Measurements from ENCODE around the gene HNRNPC. TPM values are rescaled to one million over a fixed set of nuclear protein-coding genes. Genes with fewer than 3 reads are reported as not detected.

HNRNPC gene
- total and polyA plus RNA-seq, 10 of the 15 experiments (the other 5 are each of a cell fraction or from before 2014, with no cell fraction given): 679 to 1,492 (median 1,262) TPM

- Histone ChIP-seq H3K27me3 (replicated peaks in 1 of 2; ENCODE audit: control insufficient read depth in 2 of 2, insufficient read depth in 2 of 2, low read length in 1 of 2) (no peaks in the 10 kb centered on the region), H3K36me3 (ENCODE audit: control insufficient read depth in 2 of 2, insufficient read depth in 2 of 2, low read length in 1 of 2) (no peaks in the 10 kb centered on the region), H2AFZ (ENCODE audit: control insufficient read depth, low read depth, low read length) (peak overlapping the region; percentile 29), H4K20me1 (ENCODE audit: control insufficient read depth, insufficient read depth) (no peaks in the 10 kb centered on the region), H3K9me3 (replicated peaks; ENCODE audit: control insufficient read depth, insufficient read depth, low read length) (no peaks in the 10 kb centered on the region), H3K4me2 (ENCODE audit: control insufficient read depth, insufficient read depth) (peak overlapping the region; percentile 76), H3K9ac (ENCODE audit: control insufficient read depth, insufficient read depth, low read length) (no peak overlapping the region), H3K79me2 (ENCODE audit: control insufficient read depth, insufficient read depth, low read length) (no peaks in the 10 kb centered on the region), H3K4me3 (peak overlapping the region; percentile 62), H3K4me1 (ENCODE audit: control insufficient read depth, insufficient read depth, low read length) (peaks cover 4% of the 10 kb centered on the region; the same call in 1 of the 2 replicates), H3K27ac (ENCODE audit: control insufficient read depth, insufficient read depth) (no peak overlapping the region)
- in situ Hi-C loops (cut with MboI): no loop called here
- no TSS peak for BruUV-seq (replicated peaks)
- ATAC-seq (peak; percentile 99), DNase-seq (ENCODE audit: low read depth, low spot score) (no peak), FAIRE-seq (no peak)
- ChIA-PET POLR2A (no interaction called here), RAD21 (ENCODE audit: unreplicated experiment) (interaction anchor here (1.4 kb wide), 1 partner anchor 12 kb away, joined by 3 read pairs; no protein-coding TSS in a partner anchor), SMC1A (ENCODE audit: uncharacterized antibody, unreplicated experiment) (no interaction called here), CTCF (interaction anchor here (0.7 to 1.4 kb wide), 3 partner anchors 51 to 177 kb away, joined by 3 read pairs; no protein-coding TSS in a partner anchor)
- WGBS (ENCODE audit: insufficient coverage, insufficient replicate concordance, low lambda C conversion rate, missing lambda C conversion rate): under 1% methylated on average over 19 of the region's 19 CpGs
- TF ChIP-seq DPF2 (IDR thresholded peaks at IDR 0.05) (0 out of 2 replicates have a peak, but pooled peaks have one; percentile 31), RELA (IDR thresholded peaks at IDR 0.05; ENCODE audit: borderline replicate concordance, partially characterized antibody) (no peak), YY1 (IDR thresholded peaks at IDR 0.05; ENCODE audit: low read depth, low read length) (peak; percentile 44)
- intact Hi-C loops (cut with micrococcal nuclease; ENCODE audit: unreplicated experiment): no loop called here
Observed at GRCh38 chr14:21191809-21192446, 77.3 kb downstream of the HNRNPC start.

DNA sequence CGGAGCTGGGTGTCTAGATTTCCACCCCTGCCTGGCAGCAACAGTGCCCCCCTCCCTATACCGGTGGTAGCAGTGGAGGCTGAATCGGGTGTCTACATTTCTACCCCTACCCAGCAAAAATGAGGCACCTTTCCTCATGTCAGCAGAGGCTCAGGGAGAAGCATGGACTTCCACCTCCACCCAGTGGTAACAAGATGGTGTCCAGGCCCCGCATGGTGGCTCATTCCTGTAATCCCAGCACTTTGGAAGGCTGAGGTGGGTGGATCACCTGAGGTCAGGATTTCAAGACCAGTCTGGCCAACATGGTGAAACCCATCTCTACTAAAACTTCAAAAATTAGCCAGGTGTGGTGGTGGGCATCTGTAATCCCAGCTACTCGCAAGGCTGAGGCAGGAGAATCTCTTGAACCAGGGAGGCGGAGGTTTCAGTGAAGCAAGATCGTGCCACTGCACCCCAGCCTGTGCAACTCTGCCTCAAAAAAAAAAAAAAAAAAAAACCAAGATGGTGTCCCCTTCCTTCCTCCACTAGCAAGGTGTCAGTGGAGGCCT lies 77.9 kb downstream of the HNRNPC start:
- Histone ChIP-seq H4K20me1 (ENCODE audit: control insufficient read depth, insufficient read depth) (no peaks in the 10 kb centered on the region), H3K9ac (ENCODE audit: control insufficient read depth, insufficient read depth, low read length) (no peak overlapping the region), H2AFZ (ENCODE audit: control insufficient read depth, low read depth, low read length) (peak overlapping the region; percentile 21; the same call in 1 of the 2 replicates), H3K9me3 (replicated peaks; ENCODE audit: control insufficient read depth, insufficient read depth, low read length) (no peaks in the 10 kb centered on the region), H3K79me2 (ENCODE audit: control insufficient read depth, insufficient read depth, low read length) (no peaks in the 10 kb centered on the region), H3K4me2 (ENCODE audit: control insufficient read depth, insufficient read depth) (no peak overlapping the region), H3K27ac (ENCODE audit: control insufficient read depth, insufficient read depth) (no peak overlapping the region), H3K4me3 (no peak overlapping the region; the same call in 1 of the 2 replicates), H3K4me1 (ENCODE audit: control insufficient read depth, insufficient read depth, low read length) (peaks cover 4% of the 10 kb centered on the region; the same call in 1 of the 2 replicates), H3K27me3 (replicated peaks in 1 of 2; ENCODE audit: control insufficient read depth in 2 of 2, insufficient read depth in 2 of 2, low read length in 1 of 2) (no peaks in the 10 kb centered on the region), H3K36me3 (ENCODE audit: control insufficient read depth in 2 of 2, insufficient read depth in 2 of 2, low read length in 1 of 2) (no peaks in the 10 kb centered on the region)
- BruUV-seq (replicated peaks): no TSS peak
- SMC1A ChIA-PET (ENCODE audit: uncharacterized antibody, unreplicated experiment): no interaction called here
- intact Hi-C loops (cut with micrococcal nuclease; ENCODE audit: unreplicated experiment) (no loop called here), in situ Hi-C loops (cut with MboI) (no loop called here)
- ATAC-seq (peak; percentile 6; the same call in 2 of the 3 replicates), DNase-seq (ENCODE audit: low read depth, low spot score) (no peak), FAIRE-seq (no peak)
- POLR2A ChIA-PET: no interaction called here
- RAD21 ChIA-PET (ENCODE audit: unreplicated experiment): no interaction called here
- CTCF ChIA-PET: interaction anchor here (0.7 to 1.4 kb wide), 3 partner anchors 52 to 87 kb away, joined by 3 read pairs; no protein-coding TSS in a partner anchor
- 82% methylated on average over 6 of the region's 7 CpGs for WGBS (ENCODE audit: insufficient coverage, insufficient replicate concordance, low lambda C conversion rate, missing lambda C conversion rate)
- no peak for TF ChIP-seq BCL11A (IDR thresholded peaks at IDR 0.05; ENCODE audit: low read depth, low read length)
- no peak for TF ChIP-seq MYB (IDR thresholded peaks at IDR 0.05; ENCODE audit: borderline replicate concordance, low read depth, low read length)
- no peak for TF ChIP-seq ZNF24 (IDR thresholded peaks at IDR 0.05)
- TF ChIP-seq SREBF2 (IDR thresholded peaks at IDR 0.05; ENCODE audit: low read length): no peak
- no peak for TF ChIP-seq TCF7 (IDR thresholded peaks at IDR 0.05; ENCODE audit: borderline replicate concordance)
- TF ChIP-seq, protein P1, sequence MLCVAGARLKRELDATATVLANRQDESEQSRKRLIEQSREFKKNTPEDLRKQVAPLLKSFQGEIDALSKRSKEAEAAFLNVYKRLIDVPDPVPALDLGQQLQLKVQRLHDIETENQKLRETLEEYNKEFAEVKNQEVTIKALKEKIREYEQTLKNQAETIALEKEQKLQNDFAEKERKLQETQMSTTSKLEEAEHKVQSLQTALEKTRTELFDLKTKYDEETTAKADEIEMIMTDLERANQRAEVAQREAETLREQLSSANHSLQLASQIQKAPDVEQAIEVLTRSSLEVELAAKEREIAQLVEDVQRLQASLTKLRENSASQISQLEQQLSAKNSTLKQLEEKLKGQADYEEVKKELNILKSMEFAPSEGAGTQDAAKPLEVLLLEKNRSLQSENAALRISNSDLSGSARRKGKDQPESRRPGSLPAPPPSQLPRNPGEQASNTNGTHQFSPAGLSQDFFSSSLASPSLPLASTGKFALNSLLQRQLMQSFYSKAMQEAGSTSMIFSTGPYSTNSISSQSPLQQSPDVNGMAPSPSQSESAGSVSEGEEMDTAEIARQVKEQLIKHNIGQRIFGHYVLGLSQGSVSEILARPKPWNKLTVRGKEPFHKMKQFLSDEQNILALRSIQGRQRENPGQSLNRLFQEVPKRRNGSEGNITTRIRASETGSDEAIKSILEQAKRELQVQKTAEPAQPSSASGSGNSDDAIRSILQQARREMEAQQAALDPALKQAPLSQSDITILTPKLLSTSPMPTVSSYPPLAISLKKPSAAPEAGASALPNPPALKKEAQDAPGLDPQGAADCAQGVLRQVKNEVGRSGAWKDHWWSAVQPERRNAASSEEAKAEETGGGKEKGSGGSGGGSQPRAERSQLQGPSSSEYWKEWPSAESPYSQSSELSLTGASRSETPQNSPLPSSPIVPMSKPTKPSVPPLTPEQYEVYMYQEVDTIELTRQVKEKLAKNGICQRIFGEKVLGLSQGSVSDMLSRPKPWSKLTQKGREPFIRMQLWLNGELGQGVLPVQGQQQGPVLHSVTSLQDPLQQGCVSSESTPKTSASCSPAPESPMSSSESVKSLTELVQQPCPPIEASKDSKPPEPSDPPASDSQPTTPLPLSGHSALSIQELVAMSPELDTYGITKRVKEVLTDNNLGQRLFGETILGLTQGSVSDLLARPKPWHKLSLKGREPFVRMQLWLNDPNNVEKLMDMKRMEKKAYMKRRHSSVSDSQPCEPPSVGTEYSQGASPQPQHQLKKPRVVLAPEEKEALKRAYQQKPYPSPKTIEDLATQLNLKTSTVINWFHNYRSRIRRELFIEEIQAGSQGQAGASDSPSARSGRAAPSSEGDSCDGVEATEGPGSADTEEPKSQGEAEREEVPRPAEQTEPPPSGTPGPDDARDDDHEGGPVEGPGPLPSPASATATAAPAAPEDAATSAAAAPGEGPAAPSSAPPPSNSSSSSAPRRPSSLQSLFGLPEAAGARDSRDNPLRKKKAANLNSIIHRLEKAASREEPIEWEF (IDR thresholded peaks at IDR 0.05; ENCODE audit: insufficient replicate concordance, low read depth, low read length): no peak
- no peak for TF ChIP-seq ESRRA (IDR thresholded peaks at IDR 0.05; ENCODE audit: low read length)
- no peak for TF ChIP-seq ELK1 (IDR thresholded peaks at IDR 0.05; ENCODE audit: low read depth, low read length)

Data from GM12878 (cell line).